ENCODE results near the gene PLK5.

Gene PLK5

DNA sequence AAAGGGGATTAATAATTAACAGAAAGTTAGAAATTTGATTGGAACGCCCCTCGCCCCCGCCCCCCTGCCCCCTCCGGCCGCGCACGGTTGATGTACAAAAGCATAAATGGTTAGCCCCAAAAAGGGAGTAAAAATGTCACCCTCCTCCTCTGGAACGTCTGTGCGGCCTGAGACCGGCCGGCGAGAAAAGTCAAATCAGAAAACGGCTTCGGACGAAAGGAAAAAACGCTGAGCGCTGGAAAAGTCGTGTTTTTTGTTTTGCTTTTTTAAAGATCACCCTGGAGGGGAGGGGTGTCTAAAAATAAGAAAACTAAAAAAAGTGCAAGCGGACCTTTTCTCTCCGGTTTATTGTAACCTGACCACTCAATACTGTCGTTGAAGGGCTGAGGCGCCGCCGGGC, 31.1 kb downstream of the PLK5 start:
- in situ Hi-C loops (cut with MboI; ENCODE audit: low sequenced_read_pairs), result no loop called here

DNA sequence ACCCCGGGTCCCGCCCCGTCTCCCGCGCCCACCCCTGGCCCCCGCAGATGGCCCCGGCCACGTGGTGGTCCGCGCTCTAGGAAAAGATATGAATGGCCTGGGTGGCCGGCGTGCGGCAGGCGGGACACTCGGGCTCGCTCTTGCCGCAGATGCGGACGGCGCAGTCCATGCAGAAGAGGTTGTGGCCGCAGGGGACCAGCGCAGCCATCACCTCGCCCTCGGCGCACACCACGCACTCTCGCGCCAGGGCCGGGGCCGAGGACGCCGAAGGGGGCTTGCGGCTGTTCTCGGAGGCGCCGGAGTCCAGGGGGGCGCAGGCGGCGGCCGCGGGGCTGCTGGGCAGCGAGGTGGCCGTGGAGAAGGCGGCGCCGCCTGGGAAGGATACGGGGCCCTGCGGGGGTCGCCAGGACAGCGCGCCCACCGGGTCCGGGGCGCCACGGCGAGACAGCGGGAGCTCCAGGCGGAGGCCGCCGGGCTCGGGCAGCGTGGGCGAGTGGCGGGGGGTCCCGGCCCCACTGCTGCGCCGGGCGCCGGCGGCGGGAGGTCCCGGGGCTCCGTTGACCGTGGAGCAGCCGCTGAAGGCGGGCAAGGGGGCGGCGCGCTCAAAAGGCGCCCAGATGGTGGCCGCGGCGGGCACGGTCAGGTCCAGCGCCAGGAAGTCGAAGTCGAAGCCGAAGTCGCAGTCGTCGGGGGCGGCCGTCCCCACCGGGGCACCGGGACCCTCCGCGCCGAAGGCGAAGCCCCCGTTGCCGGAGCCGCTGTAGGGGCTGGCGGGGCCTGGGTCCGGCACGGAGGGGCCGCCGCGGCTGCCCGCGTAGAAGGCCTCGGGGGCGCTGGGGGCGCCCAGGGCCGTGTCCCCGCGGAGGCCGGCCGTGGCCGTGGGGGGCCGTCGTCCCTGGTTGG, 31.9 kb downstream of the PLK5 start:
- in situ Hi-C loops (cut with MboI; ENCODE audit: low sequenced_read_pairs), result no loop called here

DNA sequence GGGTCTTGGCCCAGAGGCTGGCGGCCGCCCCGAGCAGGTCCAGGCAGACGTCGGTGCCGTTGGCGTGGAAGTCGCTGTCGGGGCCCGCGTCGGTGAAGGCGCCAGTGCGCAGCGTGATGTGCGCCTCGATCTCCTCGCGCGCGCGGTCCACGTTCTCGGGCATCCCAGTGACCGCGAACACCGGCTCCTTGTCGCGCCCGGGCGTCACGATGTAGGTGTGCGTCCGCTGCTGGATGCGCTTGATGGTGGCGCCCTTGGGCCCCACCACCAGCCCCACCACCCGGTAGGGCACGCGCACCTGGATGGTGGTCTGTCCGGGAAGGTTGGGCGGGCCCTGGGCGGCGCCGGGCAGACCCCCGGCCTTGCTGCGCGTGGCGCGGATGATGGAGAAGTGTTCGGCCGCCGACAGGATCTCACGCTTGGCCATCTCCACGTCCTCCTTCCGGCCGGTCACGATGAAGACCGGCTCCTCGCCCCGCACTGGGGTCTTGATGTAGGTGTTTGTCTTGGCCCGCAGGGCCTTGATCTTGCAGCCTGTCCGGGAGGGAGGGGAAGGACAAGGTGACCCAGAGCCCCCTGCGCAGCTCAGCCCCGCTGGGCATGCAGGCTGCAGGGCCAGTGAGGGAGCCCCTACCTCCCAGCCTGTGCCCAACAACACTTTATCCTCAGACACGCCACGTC, 32.7 kb downstream of the PLK5 start:
- in situ Hi-C loops (cut with MboI; ENCODE audit: low sequenced_read_pairs), result no loop called here

DNA sequence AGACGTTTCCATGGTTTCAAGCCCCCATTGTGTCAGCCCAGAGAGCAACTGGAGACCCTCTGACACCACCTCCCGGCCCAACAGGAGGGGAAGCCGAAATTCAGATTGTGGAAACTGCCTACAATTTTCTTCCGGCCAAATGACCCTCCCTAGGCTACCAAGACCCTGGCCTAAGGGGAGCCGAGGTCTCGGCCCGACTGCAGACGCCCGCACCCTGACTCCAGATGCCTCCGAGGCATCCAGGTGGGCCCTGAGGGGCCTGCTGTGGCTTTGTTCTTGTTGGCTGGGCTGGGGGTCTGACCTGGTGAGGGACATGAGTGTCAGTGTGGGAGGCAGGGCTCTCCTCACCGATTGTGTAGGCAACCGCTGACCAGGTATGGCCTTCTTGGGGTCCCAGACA, 34.7 kb downstream of the PLK5 start:
- in situ Hi-C loops (cut with MboI; ENCODE audit: low sequenced_read_pairs), result no loop called here

DNA sequence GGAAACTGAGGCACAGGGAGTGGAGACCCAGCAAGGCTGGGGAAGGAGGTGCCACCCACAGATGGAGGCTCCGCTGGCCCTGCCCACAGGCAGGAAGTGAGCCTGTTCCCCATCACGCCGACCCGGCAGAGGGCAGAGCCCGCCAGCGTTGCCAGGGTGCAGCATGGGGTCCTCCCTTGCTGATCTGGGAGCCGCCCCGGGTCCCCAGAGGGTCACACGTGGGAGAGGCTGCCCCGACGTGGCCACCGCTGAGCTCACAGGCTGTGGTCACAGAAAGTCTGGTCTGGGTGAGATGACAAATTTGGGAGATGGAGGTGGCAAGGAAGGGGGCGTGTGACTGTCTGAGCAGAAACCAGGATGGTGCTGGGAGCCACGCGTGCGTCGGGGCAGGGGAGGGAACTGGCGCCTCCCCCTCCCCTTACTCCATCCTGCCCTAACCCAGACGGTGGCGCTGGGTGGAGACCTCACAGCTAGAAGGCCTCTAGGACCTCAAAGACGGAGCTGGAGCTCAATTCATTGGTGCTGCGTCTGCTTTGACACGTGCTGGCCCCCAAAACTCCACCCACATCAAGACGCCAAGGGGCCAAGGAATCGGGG, 36.5 kb downstream of the PLK5 start:
- in situ Hi-C loops (cut with MboI; ENCODE audit: low sequenced_read_pairs), result no loop called here

DNA sequence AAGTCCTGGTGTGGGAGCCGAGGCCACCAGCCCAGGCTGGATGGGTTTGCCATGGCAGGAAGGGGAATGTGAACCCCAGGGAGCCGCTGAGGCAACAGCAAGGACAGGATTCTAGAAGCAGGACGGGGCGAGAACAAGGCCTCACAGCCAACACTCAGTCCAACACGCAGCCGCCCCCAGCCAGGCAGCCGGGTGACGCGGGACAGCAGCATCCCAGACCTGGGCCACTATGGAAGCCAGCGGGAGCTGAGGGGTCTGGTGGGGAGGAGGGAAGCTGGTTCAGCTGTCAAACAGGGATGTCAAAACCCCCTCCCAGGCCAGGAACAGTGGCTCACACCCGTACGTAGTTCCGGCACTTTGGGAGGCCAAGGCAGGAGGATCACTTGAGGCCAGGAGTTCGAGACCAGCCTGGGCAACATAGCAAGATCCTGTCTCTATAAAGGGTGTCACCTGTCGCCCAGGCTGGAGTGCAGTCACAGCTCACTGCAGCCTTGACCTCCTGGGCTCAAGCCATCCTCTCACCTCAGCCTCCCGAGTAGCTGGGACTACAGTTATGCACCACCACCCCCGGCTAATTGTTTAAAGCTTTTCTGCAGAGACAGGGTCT, 37.5 kb downstream of the PLK5 start:
- in situ Hi-C loops (cut with MboI; ENCODE audit: low sequenced_read_pairs), result no loop called here

DNA sequence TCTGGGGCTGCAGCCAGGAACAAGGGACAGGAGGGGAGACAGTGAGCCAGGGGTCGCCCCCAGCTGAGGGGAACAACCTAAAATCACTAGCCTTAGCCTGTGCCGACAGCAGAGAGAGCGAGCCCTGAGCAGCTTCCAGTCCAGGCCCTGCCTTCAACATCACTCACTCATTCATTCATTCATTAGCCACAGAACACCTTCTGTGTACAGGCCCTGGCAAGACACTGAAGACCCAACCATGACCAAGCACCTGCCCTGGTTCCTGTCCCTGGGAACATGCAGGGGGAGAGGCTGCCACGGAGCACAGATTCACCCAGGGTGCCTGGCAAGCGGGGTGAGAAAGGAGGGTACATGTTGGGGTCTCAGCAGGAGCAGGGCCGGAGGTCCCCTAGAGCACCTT, 39.4 kb downstream of the PLK5 start:
- in situ Hi-C loops (cut with MboI; ENCODE audit: low sequenced_read_pairs), result no loop called here

DNA sequence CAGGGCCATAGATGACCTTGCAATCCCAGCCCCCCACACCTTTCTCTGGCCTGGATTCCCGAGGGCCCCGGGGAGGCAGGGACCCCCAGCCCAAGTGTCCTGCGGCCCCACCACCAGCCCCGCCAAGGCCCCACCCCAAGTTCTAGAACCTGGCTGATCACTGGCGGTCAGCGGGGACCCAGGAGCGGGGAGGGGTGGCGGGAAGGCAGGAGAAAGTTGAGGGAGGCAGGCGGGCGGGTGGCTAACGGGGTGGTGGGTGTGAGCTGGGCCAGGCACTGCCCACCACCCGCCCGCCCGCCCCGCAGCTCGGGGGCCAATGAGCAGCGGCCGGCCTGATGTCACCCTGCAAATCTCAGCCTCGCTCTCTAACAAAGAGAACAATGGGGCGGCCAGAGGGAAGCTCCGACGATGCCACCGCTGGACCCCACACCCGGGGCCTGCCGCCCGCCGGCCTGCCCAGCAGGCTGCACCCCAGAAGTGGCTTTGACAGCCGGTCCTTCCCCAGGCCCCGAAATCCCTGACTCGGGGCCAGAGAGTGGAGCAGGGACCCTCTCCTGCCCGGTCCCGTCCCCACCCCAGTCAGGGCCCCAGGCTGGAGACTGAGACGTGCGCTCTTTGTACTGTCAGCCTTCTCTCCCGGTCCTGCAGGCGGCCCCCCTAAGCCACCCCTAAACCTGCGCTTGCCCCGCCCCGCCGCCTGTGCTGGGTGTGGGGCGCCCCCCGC, 42.7 kb downstream of the PLK5 start:
- in situ Hi-C loops (cut with MboI; ENCODE audit: low sequenced_read_pairs), result no loop called here

DNA sequence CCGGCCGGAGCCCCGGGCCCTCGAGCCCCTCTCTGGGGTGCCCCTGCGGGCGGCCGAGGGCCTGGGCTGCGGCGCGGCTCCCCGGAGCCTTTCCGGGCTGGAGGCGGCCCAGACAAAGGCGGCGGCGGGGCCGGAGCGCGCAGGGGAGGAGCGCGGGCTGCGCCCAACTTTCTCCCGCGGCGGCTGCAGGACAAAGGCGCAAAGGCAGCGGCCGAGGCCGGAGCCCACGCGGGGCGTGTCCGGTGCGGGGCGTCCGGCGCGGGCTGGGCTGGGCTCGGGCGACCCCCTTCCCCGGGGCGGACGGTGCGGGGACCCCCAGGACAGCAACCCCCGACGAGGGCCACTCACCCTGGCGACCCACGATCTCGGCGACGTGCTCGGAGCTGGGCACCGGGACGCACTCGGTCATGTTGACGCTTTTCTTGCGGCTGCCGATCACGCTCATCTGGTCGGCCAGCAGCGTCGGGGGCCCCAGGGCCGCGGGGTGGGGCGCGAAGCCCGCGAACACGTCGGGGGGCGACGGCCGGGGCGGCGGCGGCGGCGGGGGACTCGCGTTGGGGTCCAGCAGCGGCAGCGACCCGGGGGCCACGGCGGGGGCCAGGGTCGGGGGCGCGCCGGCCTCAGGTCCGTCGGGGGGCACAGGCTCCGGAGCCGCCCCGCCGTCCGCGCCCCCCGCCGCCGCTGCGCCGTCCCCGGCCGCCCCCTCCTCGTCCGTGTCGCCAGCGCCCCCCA, 43.4 kb downstream of the PLK5 start:
- in situ Hi-C loops (cut with MboI; ENCODE audit: low sequenced_read_pairs), result no loop called here

DNA sequence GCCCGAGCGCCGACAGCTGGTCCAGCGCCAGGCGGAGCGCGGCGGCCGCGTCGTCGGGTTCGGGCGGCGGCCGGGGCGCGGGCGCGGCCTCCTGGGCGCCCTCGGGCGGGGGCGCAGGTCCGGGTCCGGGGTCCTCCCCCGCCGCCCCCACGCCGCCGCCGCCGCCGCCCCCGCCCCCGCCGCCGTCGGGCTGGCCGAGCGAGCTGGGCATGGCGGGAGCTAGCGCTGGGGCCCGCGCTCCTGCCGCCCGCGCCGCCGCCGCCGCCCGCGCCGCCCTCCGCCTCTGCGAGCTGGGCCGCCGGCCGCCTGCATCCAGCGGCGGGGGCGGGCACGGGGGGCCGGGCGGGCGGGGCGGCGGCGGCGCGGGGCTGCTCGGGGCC, 44.0 kb downstream of the PLK5 start:
- in situ Hi-C loops (cut with MboI; ENCODE audit: low sequenced_read_pairs), result no loop called here

DNA sequence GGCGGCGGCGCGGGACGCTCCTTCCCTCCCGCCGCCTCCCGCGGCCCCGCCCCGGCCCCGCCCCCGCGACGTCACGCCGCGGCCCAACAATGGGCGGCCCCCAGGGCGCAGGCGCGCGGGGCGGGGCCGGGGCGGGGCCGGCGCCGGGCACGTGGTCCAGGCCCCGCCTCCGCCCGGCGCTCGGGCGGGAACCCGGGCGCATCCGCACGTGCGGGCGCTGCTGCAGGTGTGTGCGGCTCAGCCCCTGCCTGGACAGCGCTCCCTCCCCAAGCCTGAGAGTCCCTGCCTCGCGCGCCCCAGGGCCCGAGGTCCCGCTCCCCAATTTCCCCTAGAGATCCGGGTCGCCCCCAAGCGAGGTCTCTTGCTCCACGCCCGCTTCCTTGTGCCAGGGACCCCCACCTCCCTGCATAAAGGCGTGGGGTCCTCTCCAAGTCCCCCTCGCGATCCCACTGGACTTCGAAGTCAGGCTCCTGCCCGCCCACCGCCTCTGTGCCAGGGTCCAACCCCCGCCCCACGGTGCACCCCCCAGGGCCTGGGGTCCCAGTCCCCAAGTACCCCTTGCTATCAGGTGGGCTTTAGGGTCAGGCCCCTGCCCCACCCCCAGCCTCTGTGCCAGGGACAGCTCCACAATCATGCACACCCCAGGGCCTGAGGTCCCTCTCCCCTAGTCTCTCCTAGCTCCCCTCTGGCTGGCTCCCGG, 44.6 kb downstream of the PLK5 start, which contains the start of gene MEX3D:
TSS of gene MEX3D (minus strand) at position 6 of the 700 bp plus-strand sequence. CDS start 267 bp downstream, outside the sequence.
- in situ Hi-C loops (cut with MboI; ENCODE audit: low sequenced_read_pairs), result no loop called here

DNA sequence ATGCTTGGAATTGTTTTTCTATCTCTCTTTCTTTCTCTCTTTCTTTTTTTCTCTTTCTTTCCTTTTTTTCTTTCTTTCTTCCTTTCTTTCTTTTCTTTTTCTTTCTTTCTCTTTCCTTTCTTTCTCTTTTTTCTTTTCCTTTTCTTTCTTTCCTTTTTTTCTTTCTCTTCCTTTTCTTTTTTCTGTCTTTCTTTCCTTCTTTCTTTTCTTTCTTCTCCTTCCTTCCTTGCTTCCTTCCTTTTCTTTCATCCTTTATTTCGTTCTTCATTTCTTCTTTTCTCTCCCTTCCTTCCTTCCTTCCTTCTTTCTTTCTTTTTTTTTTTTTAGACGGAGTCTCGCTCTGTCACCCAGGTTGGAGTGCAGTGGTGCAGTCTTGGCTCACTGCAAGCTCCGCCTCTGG, 46.1 kb downstream of the PLK5 start:
- in situ Hi-C loops (cut with MboI; ENCODE audit: low sequenced_read_pairs), result no loop called here

DNA sequence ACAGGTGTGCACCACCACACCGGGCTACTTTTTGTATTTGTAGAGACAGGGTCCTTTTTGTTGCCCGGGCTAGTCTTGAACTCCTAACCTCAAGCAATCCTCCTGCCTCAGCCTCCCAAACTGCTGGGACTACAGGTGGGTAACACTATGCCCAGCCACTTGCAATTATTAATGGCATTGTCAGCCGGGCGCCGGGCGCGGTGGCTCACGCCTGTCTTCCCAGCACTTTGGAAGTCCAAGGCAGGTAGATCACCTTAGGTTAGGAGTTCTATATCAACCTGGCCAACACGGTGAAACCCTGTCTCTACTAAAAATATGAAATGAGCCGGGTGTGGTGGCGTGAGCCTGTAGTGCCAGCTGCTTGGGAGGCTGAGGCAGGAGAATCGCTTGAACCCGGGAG, 47.0 kb downstream of the PLK5 start:
- in situ Hi-C loops (cut with MboI; ENCODE audit: low sequenced_read_pairs), result no loop called here

DNA sequence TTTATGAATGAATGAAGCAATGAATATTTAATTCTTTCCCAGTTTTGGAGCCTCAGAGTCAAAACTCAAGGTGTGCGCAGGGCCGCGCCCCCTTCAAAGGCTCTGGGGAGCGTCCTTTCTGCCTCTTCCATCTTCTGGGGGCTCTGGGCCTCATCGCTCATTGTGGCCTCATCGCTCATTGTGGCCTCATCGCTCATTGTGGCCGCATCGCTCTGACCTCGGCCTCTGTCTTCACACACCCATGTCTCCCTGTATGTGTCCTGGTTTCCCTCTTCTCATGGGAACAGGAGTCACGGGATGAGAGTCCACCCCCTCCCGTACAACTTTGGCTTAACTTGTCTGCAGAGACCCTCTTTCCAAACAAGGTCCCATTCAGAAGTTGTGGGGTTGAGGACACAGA, 47.5 kb downstream of the PLK5 start:
- in situ Hi-C loops (cut with MboI; ENCODE audit: low sequenced_read_pairs), result no loop called here

DNA sequence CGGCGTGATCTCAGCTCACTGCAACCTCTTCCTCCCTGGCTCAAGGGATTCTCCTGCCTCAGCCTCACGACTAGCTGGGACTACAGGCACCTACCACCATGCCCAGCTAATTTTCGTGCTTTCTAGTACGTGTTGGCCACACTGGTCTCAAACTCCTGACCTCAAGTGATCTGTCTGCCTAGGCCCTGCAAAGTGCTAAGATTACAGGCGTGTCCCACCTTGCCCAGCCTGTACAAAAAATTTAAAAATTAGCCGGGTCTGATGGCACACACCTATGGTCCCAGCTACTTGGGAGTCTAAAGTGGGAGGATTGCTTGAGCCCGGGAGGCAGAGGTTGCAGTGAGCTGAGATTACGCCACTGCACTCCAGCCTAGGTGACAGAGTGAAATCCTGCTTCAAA, 48.9 kb downstream of the PLK5 start:
- in situ Hi-C loops (cut with MboI; ENCODE audit: low sequenced_read_pairs), result no loop called here

DNA sequence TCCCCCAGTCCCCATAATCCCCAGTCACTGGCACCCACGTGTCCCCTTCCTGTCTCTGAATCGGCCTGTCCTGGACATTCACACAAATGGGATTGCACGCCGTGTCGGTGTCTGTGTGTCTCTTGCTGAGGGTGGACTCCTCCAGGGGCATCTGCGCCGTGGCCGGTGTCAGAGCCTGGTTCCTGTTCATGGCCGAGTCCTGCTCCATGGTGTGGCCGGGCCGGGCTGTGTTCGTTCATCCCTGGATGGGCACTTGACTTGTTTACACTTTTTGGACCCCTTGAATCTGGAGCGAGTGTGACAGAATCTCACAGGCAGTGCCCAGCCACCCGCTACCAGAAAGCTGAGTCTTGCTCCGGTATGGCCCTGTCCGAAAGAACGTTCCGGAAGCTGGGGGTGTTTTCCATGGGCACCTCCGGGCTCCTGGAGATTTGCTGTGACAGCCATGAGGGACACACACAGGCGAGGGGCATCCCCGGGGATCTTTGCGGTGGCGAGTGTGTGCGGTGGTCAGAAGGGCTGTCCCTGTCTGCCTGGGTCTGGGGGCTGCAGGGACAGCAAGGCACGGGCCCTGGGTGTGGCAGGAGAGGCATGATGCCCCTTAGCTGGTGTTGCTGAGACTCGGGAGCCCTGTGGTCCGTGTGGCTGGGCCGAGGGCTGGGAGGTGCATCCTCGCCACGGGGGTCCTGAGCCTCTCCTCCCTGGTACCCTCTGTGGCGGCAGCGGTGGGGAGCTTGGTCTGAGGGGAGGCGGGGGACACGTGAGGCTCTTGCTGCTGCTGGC, 50.7 kb downstream of the PLK5 start:
- in situ Hi-C loops (cut with MboI; ENCODE audit: low sequenced_read_pairs), result no loop called here

DNA sequence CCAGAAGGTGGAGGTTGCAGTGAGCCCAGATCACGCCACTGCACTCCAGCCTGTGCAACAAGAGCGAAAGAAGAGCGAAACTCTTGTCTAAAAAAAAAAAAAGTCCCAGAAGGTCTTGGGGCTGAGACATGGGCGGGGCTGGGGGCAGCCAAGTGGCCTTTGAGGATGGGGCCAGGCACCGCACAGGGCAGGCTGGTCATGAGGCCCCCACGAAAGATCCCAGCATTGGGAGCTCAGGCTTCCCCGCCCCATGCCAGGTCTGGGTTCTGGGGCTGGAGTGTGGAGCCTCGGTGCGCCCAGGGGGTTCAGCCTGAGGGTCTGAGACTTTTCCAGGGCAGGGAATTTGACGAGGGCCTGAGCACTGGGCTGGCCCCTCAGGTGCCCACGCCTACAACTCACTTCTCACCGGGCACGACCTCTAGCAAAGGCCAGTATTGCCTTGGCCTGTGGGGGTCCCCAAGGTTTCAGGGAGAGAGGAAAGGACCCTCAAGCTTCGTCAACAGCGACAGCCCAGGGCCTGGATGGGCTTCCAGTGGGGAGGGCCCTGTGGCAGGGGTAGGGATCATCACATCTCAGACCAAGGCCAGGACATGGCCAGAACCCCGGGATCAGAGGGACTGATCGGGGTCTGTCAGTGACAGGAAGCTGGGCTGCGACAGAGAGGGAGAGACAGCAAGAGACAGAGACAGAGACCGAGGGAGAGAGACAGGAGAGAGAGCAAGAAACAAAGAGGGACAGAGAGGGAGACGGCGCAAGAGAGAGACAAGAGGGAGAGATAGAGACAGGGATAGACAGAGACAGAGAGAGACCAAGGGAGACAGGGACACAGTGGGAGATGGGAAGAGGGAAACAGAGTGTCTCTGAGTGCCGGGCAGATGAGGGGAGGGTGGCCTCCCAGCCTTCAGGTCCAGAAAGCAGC, 51.7 kb downstream of the PLK5 start:
- in situ Hi-C loops (cut with MboI; ENCODE audit: low sequenced_read_pairs), result no loop called here

All from HL-60/S4 (cell line).